ENCODE measurements around the gene RALGAPA2. TPM values are rescaled to one million over a fixed set of nuclear protein-coding genes. Genes with fewer than 3 reads are reported as not detected.

RALGAPA2 gene
- polyA plus RNA-seq, 1 donor from 2014 or later: 21.8 TPM

DNA sequence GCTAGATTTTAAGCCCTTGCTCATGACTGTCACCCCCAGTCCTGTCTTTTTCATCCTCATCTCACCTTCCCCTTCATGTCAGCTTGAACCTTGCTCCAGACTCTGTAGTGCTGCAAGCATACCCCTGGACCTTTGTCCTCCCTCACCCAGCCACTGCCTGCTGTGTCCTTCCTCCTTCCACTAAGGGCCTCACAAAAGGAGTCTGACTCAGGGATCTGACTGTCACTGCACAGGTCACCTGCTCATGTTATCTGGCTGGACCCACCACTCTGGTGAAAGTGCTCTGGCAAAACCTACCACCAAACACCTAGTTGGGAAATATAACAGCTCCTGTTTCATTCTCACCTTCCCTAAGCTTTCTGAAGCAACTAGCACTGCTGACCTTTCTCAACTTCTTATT lies 193.2 kb downstream of the RALGAPA2 start:
- no peak overlapping the region for H3K4me3 ChIP-seq (ENCODE audit: low read length)
- H2AFZ ChIP-seq (ENCODE audit: low read depth, low read length): no peak overlapping the region
- H4K20me1 ChIP-seq (ENCODE audit: insufficient read depth): no peaks in the 10 kb centered on the region
- H3K9me3 ChIP-seq (ENCODE audit: low read length): peaks cover 4% of the 10 kb centered on the region
- H3K79me2 ChIP-seq (replicated peaks; ENCODE audit: insufficient read depth, low read length): no peaks in the 10 kb centered on the region
- H3K27ac ChIP-seq (ENCODE audit: low read length): no peak overlapping the region
- H3K27me3 ChIP-seq (ENCODE audit: insufficient read depth, low read depth, low read length): no peaks in the 10 kb centered on the region
- no peaks in the 10 kb centered on the region for H3K9me2 ChIP-seq (ENCODE audit: insufficient read depth, low read length)
- TF ChIP-seq SMC3 (conservative IDR thresholded peaks at IDR 0.05; ENCODE audit: poor library complexity) (no peak), EZH2 (IDR thresholded peaks at IDR 0.05; ENCODE audit: borderline replicate concordance, insufficient read depth, low read length, poor library complexity, severe bottlenecking) (no peak), MXI1 (conservative IDR thresholded peaks at IDR 0.05; ENCODE audit: poor library complexity, severe bottlenecking) (no peak), EP300 (conservative IDR thresholded peaks at IDR 0.05; ENCODE audit: poor library complexity, severe bottlenecking) (no peak), RAD21 (conservative IDR thresholded peaks at IDR 0.05) (no peak), TAF1 (IDR thresholded peaks at IDR 0.05; ENCODE audit: low read depth) (no peak), POLR2AphosphoS5 (IDR thresholded peaks at IDR 0.05) (no peak)
- TF ChIP-seq, protein P1, sequence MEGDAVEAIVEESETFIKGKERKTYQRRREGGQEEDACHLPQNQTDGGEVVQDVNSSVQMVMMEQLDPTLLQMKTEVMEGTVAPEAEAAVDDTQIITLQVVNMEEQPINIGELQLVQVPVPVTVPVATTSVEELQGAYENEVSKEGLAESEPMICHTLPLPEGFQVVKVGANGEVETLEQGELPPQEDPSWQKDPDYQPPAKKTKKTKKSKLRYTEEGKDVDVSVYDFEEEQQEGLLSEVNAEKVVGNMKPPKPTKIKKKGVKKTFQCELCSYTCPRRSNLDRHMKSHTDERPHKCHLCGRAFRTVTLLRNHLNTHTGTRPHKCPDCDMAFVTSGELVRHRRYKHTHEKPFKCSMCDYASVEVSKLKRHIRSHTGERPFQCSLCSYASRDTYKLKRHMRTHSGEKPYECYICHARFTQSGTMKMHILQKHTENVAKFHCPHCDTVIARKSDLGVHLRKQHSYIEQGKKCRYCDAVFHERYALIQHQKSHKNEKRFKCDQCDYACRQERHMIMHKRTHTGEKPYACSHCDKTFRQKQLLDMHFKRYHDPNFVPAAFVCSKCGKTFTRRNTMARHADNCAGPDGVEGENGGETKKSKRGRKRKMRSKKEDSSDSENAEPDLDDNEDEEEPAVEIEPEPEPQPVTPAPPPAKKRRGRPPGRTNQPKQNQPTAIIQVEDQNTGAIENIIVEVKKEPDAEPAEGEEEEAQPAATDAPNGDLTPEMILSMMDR (IDR thresholded peaks at IDR 0.05; ENCODE audit: poor library complexity, severe bottlenecking): no peak
- TF ChIP-seq, protein P2, sequence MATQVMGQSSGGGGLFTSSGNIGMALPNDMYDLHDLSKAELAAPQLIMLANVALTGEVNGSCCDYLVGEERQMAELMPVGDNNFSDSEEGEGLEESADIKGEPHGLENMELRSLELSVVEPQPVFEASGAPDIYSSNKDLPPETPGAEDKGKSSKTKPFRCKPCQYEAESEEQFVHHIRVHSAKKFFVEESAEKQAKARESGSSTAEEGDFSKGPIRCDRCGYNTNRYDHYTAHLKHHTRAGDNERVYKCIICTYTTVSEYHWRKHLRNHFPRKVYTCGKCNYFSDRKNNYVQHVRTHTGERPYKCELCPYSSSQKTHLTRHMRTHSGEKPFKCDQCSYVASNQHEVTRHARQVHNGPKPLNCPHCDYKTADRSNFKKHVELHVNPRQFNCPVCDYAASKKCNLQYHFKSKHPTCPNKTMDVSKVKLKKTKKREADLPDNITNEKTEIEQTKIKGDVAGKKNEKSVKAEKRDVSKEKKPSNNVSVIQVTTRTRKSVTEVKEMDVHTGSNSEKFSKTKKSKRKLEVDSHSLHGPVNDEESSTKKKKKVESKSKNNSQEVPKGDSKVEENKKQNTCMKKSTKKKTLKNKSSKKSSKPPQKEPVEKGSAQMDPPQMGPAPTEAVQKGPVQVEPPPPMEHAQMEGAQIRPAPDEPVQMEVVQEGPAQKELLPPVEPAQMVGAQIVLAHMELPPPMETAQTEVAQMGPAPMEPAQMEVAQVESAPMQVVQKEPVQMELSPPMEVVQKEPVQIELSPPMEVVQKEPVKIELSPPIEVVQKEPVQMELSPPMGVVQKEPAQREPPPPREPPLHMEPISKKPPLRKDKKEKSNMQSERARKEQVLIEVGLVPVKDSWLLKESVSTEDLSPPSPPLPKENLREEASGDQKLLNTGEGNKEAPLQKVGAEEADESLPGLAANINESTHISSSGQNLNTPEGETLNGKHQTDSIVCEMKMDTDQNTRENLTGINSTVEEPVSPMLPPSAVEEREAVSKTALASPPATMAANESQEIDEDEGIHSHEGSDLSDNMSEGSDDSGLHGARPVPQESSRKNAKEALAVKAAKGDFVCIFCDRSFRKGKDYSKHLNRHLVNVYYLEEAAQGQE (IDR thresholded peaks at IDR 0.05; ENCODE audit: borderline replicate concordance): no peak
- no peak overlapping the region for H3K4me2 ChIP-seq (ENCODE audit: low read length)
- H3K36me3 ChIP-seq (ENCODE audit: insufficient read depth, low read length): no peaks in the 10 kb centered on the region
- H3F3A ChIP-seq (ENCODE audit: insufficient read depth, low read length, poor library complexity, severe bottlenecking): no peaks in the 10 kb centered on the region
- H3K9ac ChIP-seq (ENCODE audit: low read length): no peak overlapping the region

DNA sequence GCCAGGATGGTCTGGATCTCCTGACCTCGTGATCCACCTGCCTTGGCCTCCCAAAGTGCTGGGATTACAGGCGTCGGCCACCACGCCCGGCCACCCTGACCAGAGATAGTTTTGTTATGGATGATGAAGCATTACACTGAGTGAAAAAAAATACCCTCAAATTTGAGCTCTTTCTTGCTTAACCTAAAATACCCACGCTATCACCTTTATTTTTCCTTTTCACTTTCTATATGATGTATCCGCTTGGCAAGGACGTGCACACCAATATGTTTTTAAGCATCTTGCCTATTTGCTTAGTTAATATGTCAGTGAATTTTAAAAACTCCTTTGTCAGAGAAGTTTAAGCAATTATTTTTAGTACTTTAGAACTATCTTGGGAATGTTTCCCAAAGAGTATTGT lies 194.2 kb downstream of the RALGAPA2 start:
- Histone ChIP-seq H3F3A (ENCODE audit: insufficient read depth, low read length, poor library complexity, severe bottlenecking) (no peaks in the 10 kb centered on the region), H3K27ac (ENCODE audit: low read length) (no peak overlapping the region), H3K9ac (ENCODE audit: low read length) (no peak overlapping the region), H3K4me3 (ENCODE audit: low read length) (no peak overlapping the region), H3K79me2 (replicated peaks; ENCODE audit: insufficient read depth, low read length) (no peaks in the 10 kb centered on the region), H3K27me3 (ENCODE audit: insufficient read depth, low read depth, low read length) (no peaks in the 10 kb centered on the region), H3K9me3 (ENCODE audit: low read length) (peaks cover 7% of the 10 kb centered on the region), H3K36me3 (ENCODE audit: insufficient read depth, low read length) (peaks cover 7% of the 10 kb centered on the region), H2AFZ (ENCODE audit: low read depth, low read length) (no peak overlapping the region), H3K9me2 (ENCODE audit: insufficient read depth, low read length) (no peaks in the 10 kb centered on the region), H4K20me1 (ENCODE audit: insufficient read depth) (no peaks in the 10 kb centered on the region), H3K4me2 (ENCODE audit: low read length) (no peak overlapping the region)
- TF ChIP-seq, protein P1 (IDR thresholded peaks at IDR 0.05; ENCODE audit: poor library complexity, severe bottlenecking): no peak
- no peak for TF ChIP-seq EP300 (conservative IDR thresholded peaks at IDR 0.05; ENCODE audit: poor library complexity, severe bottlenecking)
- no peak for TF ChIP-seq POLR2AphosphoS5 (IDR thresholded peaks at IDR 0.05)
- no peak for TF ChIP-seq MXI1 (conservative IDR thresholded peaks at IDR 0.05; ENCODE audit: poor library complexity, severe bottlenecking)
- TF ChIP-seq SMC3 (conservative IDR thresholded peaks at IDR 0.05; ENCODE audit: poor library complexity): no peak
- no peak for TF ChIP-seq TAF1 (IDR thresholded peaks at IDR 0.05; ENCODE audit: low read depth)
- TF ChIP-seq EZH2 (IDR thresholded peaks at IDR 0.05; ENCODE audit: borderline replicate concordance, insufficient read depth, low read length, poor library complexity, severe bottlenecking): no peak
- no peak for TF ChIP-seq RAD21 (conservative IDR thresholded peaks at IDR 0.05)
- TF ChIP-seq, protein P2 (IDR thresholded peaks at IDR 0.05; ENCODE audit: borderline replicate concordance): no peak

Data from neural cell (in vitro differentiated cells).